GM12878 (cell line): ENCODE measurements around the gene DTNBP1. TPM values are rescaled to one million over a fixed set of nuclear protein-coding genes. Genes with fewer than 3 reads are reported as not detected.

ENCODE experiments used
- ATAC-seq: fragments of 200-7000 bp; cut with Tn5 transposase; 3 replicates; pipeline ENCODE4 v1.9.1; 2020; ENCODE audit warnings: mild to moderate bottlenecking, moderate library complexity
- BruUV-seq: library from RNA; stranded (reverse); fragments of 400-500 nt; replicated peaks from 2 replicates; lab custom pipeline; 2021; lab: Mats Ljungman, UMichigan
- CTCF ChIA-PET: fragments of 300-600 bp; sonication (Branson Sonifier 250); formaldehyde crosslinking; extraction: SDS; loops from one replicate; lab custom pipeline; 2021; ENCODE audit warnings: inconsistent platforms; lab: Yijun Ruan, JAX
- POLR2A ChIA-PET: fragments of 350-600 bp; formaldehyde crosslinking; extraction: SDS; loops from one replicate; lab custom pipeline; 2021; ENCODE audit warnings: inconsistent platforms; lab: Charles Lee
- RAD21 ChIA-PET: fragments of 300-600 bp; sonication (Branson Sonifier 250); formaldehyde crosslinking; loops from one replicate; lab custom pipeline; 2023; ENCODE audit warnings: antibody characterized with exemption; ENCODE audit not compliant: unreplicated experiment; lab: Charles Lee
- SMC1A ChIA-PET: fragments of 300-600 bp; sonication (Branson Sonifier 250); formaldehyde crosslinking; loops from one replicate; lab custom pipeline; 2023; ENCODE audit not compliant: unreplicated experiment, uncharacterized antibody; lab: Charles Lee
- DNase-seq: peaks from one replicate; pipeline ENCODE4 v3.0.0-alpha.2; 2011; ENCODE audit warnings: low read depth, low spot score
- FAIRE-seq: peaks from 3 replicates; lab custom pipeline; 2011; peaks lifted over from hg19 to GRCh38; lab: Jason Lieb, UNC
- H2AFZ ChIP-seq: 2 replicates; pipeline ENCODE4 v1.6.0; 2011; ENCODE audit warnings: low read depth, low read length, control low read depth; ENCODE audit not compliant: control insufficient read depth
- H3K27ac ChIP-seq: 2 replicates; pipeline ENCODE4 v1.5.1; 2011; ENCODE audit warnings: control low read depth; ENCODE audit not compliant: control insufficient read depth, insufficient read depth
- H3K27me3 ChIP-seq, 2 experiments: replicated peaks in 1 of 2; 2 replicates each; pipeline versions ENCODE4 v1.6.0 to v1.6.1; 2011; ENCODE audit warnings: low read length in 1 of 2; ENCODE audit not compliant: control insufficient read depth in 2 of 2, insufficient read depth in 2 of 2
- H3K36me3 ChIP-seq, 2 experiments: 2 replicates each; pipeline ENCODE4 v1.5.1; 2011; ENCODE audit warnings: low read length in 1 of 2; ENCODE audit not compliant: control insufficient read depth in 2 of 2, insufficient read depth in 2 of 2
- H3K4me1 ChIP-seq: 2 replicates; pipeline ENCODE4 v1.6.1; 2011; ENCODE audit warnings: mild to moderate bottlenecking, low read length, moderate library complexity, mixed read lengths; ENCODE audit not compliant: control insufficient read depth, insufficient read depth
- H3K4me2 ChIP-seq: 2 replicates; pipeline ENCODE4 v1.6.0; 2011; ENCODE audit warnings: control low read depth; ENCODE audit not compliant: control insufficient read depth, insufficient read depth
- H3K4me3 ChIP-seq: fragments of 200-600 bp; sonication (generic); 2 replicates; pipeline ENCODE4 v1.5.1; 2016
- H3K79me2 ChIP-seq: 2 replicates; pipeline ENCODE4 v1.6.0; 2011; ENCODE audit warnings: low read length; ENCODE audit not compliant: control insufficient read depth, insufficient read depth
- H3K9ac ChIP-seq: 2 replicates; pipeline ENCODE4 v1.8.0; 2011; ENCODE audit warnings: low read length, control low read depth, mixed read lengths; ENCODE audit not compliant: control insufficient read depth, insufficient read depth
- H3K9me3 ChIP-seq: replicated peaks from 3 replicates; pipeline ENCODE4 v1.5.1; 2011; ENCODE audit warnings: mild to moderate bottlenecking, low read length; ENCODE audit not compliant: control insufficient read depth, insufficient read depth
- H4K20me1 ChIP-seq: 2 replicates; pipeline ENCODE4 v1.6.0; 2011; ENCODE audit not compliant: control insufficient read depth, insufficient read depth
- CBFB ChIP-seq: IDR thresholded peaks from 2 replicates; pipeline ENCODE4 v1.6.1; 2016; ENCODE audit warnings: antibody characterized with exemption, low read depth
- EGR1 ChIP-seq, 2 experiments: IDR thresholded peaks; 1 replicate in 1 of 2; 2 replicates in 1 of 2; pipeline ENCODE4 v1.6.1; 2011 to 2012; ENCODE audit warnings: low read depth in 2 of 2, low read length in 2 of 2, borderline replicate concordance in 1 of 2, mild to moderate bottlenecking in 1 of 2, moderate library complexity in 1 of 2
- JUNB ChIP-seq: IDR thresholded peaks from 2 replicates; pipeline ENCODE4 v1.6.1; 2016; ENCODE audit warnings: antibody characterized with exemption, mild to moderate bottlenecking
- NBN ChIP-seq: fragments of 450-650 bp; IDR thresholded peaks from 2 replicates; pipeline ENCODE4 v1.6.1; 2016
- PML ChIP-seq: IDR thresholded peaks from 2 replicates; pipeline ENCODE4 v1.6.1; 2012; ENCODE audit warnings: low read length, inconsistent platforms
- RAD21 ChIP-seq: IDR thresholded peaks from 2 replicates; pipeline ENCODE4 v1.6.1; 2011; ENCODE audit warnings: mild to moderate bottlenecking, low read depth, low read length, moderate library complexity; ENCODE audit not compliant: insufficient read depth
- RCOR1 ChIP-seq: conservative IDR thresholded peaks from 2 replicates; pipeline ENCODE4 v1.6.1; 2012; ENCODE audit warnings: low read depth, low read length, improper control_type of control experiment
- SIX5 ChIP-seq: IDR thresholded peaks from 2 replicates; pipeline ENCODE4 v1.6.1; 2011; ENCODE audit warnings: mild to moderate bottlenecking, low read depth, low read length, moderate library complexity; ENCODE audit not compliant: severe bottlenecking
- WGBS: methylation state at CpG from one replicate; pipeline ENCODE4 v1.1.6; 2016; ENCODE audit warnings: low lambda C conversion rate; ENCODE audit not compliant: insufficient replicate concordance, insufficient coverage; ENCODE audit errors: missing lambda C conversion rate; 5-methylcytosine and 5-hydroxymethylcytosine counted together
- in situ Hi-C: fragments of 300-500 bp; cut with MboI; formaldehyde crosslinking; loops from 9 replicates; pipeline ENCODE4 v1.14.3; 2018; ENCODE audit warnings: mixed read lengths
- intact Hi-C: fragments of 100-400 bp; cut with micrococcal nuclease; formaldehyde crosslinking; loops from one replicate; pipeline ENCODE4 v1.14.2; 2022; ENCODE audit not compliant: unreplicated experiment
- polyA plus RNA-seq, 11 experiments: library from polyadenylated mRNA; depleted of rRNA in 4 of 11; unstranded in 6 of 11; stranded (reverse) in 5 of 11; fragments of >200 nt; fragmentation: Nextera tagmentation in 4 of 11; fragmentation: Illumina TruSeq in 1 of 11; extraction: Ambion mirVana in 4 of 11; extraction: Trizol in 1 of 11; gene quantifications; 1 replicate in 1 of 11; 2 replicates in 10 of 11; pipeline versions ENCODE4 v1.2.1 to v1.2.3, GENCODE V29; 2011 to 2016; ENCODE audit warnings: inconsistent platforms in 2 of 11, missing spikeins in 2 of 11, low read depth in 1 of 11
- total RNA-seq, 4 experiments: library from RNA; depleted of rRNA in 3 of 4; stranded (reverse); fragments of >200 nt in 3 of 4; fragmentation: Illumina TruSeq in 1 of 4; extraction: Trizol in 1 of 4; gene quantifications; 2 replicates each; pipeline versions ENCODE4 v1.2.1 to v1.2.3, GENCODE V29; 2013 to 2021
- TF ChIP-seq, protein P1 (sequence below): fragments of 450-650 bp; IDR thresholded peaks from 2 replicates; pipeline ENCODE4 v1.6.1; 2014; ENCODE audit warnings: mild to moderate bottlenecking

Gene DTNBP1
- total and polyA plus RNA-seq, 10 of the 15 experiments (the other 5 are each of a cell fraction or from before 2014, with no cell fraction given), result 7.1 to 40.3 (median 20.1) TPM

DNA sequence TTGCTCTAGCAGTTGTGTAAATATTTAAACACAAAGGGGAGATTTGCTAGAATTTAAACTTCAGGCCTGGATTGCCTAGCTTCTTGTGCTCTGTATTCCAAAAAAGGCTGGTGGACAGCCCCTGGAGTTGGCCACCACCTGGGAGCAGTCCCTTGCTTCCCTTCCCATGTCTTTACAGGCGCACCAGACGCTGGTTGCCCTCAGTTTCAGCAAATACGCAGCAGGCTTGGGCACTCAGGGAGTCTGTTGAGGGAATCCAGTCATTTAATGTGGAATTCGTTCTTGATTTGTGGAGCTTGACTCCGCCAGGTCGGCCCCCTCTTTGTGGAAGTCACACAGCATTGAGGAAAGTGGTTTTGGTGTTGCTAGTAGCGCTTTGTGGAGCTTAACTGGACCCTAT lies 156.8 kb downstream of the DTNBP1 start:
- 90% methylated on average over 7 of the region's 7 CpGs for WGBS
- H3K4me3 ChIP-seq, result no peak overlapping the region
- no peaks in the 10 kb centered on the region for H3K4me1 ChIP-seq
- no TSS peak for BruUV-seq
- H3K27me3 ChIP-seq, result no peaks in the 10 kb centered on the region
- ChIA-PET POLR2A (interaction anchor here (0.5 kb wide), 1 partner anchor 422 kb away, joined by 3 read pairs; no protein-coding TSS in a partner anchor), CTCF (interaction anchor here (1.3 to 2.1 kb wide), 2 partner anchors 14 to 117 kb away, joined by 4 to 7 read pairs; no protein-coding TSS in a partner anchor), RAD21 (no interaction called here), SMC1A (interaction anchor here (1.3 to 1.6 kb wide), 2 partner anchors 9 to 117 kb away, joined by 3 to 7 read pairs; no protein-coding TSS in a partner anchor)
- H2AFZ ChIP-seq, result no peak overlapping the region
- H3K9ac ChIP-seq, result no peak overlapping the region
- in situ Hi-C loops (no loop called here), intact Hi-C loops (no loop called here)
- no peak for FAIRE-seq
- no peaks in the 10 kb centered on the region for H3K79me2 ChIP-seq
- H3K27ac ChIP-seq, result no peak overlapping the region
- H4K20me1 ChIP-seq, result no peaks in the 10 kb centered on the region
- peaks cover 24 to 47% of the 10 kb centered on the region in 2 experiments; a peak in 3 of 4 replicates for H3K36me3 ChIP-seq
- ATAC-seq, result no peak
- TF ChIP-seq EGR1 (IDR thresholded peaks at IDR 0.05; ENCODE audit: borderline replicate concordance in 1 of 2, low read depth in 2 of 2, low read length in 2 of 2) (no peak), RAD21 (no peak), PML (no peak), JUNB (no peak), NBN (no peak)
- TF ChIP-seq, protein P1, sequence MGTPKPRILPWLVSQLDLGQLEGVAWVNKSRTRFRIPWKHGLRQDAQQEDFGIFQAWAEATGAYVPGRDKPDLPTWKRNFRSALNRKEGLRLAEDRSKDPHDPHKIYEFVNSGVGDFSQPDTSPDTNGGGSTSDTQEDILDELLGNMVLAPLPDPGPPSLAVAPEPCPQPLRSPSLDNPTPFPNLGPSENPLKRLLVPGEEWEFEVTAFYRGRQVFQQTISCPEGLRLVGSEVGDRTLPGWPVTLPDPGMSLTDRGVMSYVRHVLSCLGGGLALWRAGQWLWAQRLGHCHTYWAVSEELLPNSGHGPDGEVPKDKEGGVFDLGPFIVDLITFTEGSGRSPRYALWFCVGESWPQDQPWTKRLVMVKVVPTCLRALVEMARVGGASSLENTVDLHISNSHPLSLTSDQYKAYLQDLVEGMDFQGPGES, result no peak
- no peak overlapping the region for H3K4me2 ChIP-seq
- no peaks in the 10 kb centered on the region for H3K9me3 ChIP-seq
- DNase-seq, result no peak

DNA sequence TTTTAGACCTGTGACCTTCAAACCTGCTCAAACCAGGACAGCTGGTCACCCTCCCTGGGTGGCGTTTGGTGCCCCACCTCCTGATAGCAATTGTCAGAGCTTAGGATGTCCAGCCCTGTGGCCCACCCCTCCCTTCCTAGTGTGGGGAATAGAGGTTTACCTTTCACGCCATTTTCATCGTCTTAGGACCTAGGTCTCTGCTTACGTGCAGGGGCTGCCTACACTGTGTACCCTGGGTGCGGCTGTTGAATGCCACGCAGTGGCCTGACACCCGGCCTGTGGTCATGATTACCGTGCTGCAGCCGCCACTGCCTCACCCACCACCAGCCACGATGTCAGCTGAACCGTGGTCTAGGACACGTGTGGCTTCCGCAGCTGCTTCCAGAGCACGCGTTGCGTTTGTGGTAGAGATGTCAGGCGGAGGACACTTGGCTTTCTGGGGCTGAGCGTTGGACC lies 157.3 kb downstream of the DTNBP1 start:
- Histone ChIP-seq H3K36me3 (peaks cover 25 to 43% of the 10 kb centered on the region in 2 experiments; a peak in 3 of 4 replicates), H3K27me3 (no peaks in the 10 kb centered on the region), H3K4me3 (no peak overlapping the region), H3K4me2 (no peak overlapping the region), H3K4me1 (no peaks in the 10 kb centered on the region), H3K79me2 (no peaks in the 10 kb centered on the region), H3K9me3 (no peaks in the 10 kb centered on the region), H3K27ac (no peak overlapping the region), H4K20me1 (no peaks in the 10 kb centered on the region), H3K9ac (no peak overlapping the region), H2AFZ (no peak overlapping the region)
- WGBS, result 91% methylated on average over 18 of the region's 18 CpGs
- in situ Hi-C loops, result no loop called here
- BruUV-seq, result no TSS peak
- RAD21 ChIA-PET, result no interaction called here
- ATAC-seq (no peak), FAIRE-seq (no peak), DNase-seq (no peak)
- SMC1A ChIA-PET, result interaction anchor here (1.3 to 1.6 kb wide), 2 partner anchors 9 to 118 kb away, joined by 3 to 7 read pairs; no protein-coding TSS in a partner anchor
- TF ChIP-seq RCOR1 (no peak), SIX5 (no peak), CBFB (no peak)
- CTCF ChIA-PET, result interaction anchor here (1.3 to 2.1 kb wide), 2 partner anchors 13 to 118 kb away, joined by 4 to 7 read pairs; no protein-coding TSS in a partner anchor
- intact Hi-C loops, result no loop called here
- POLR2A ChIA-PET, result no interaction called here
